ENCODE results near the gene SLC25A21. TPM values are rescaled to one million over a fixed set of nuclear protein-coding genes. Genes with fewer than 3 reads are reported as not detected.

SLC25A21 gene
- total and polyA plus RNA-seq, 2 of the 13 experiments (the other 11 are each of a cell fraction or from before 2014, with no cell fraction given) = 1.9 to 2.9 TPM

- no peaks in the 10 kb centered on the region for H3K27me3 ChIP-seq (ENCODE audit: control insufficient read depth in 1 of 2, insufficient read depth in 2 of 2, low read length in 2 of 2)
- ChIA-PET POLR2A (interaction anchor here (0.6 kb wide), 1 partner anchor 10 kb away, joined by 3 read pairs; no protein-coding TSS in a partner anchor), CTCF (ENCODE audit: low intra/inter-chr PET ratio, low total read pairs) (no interaction called here)
- TF ChIP-seq ZNF709 (CRISPR knock-in tag; IDR thresholded peaks at IDR 0.05) (no peak), ZSCAN5A (CRISPR knock-in tag; IDR thresholded peaks at IDR 0.05; ENCODE audit: borderline replicate concordance) (no peak), ZFP62 (CRISPR knock-in tag; IDR thresholded peaks at IDR 0.05) (no peak), KMT2A (CRISPR knock-in tag; IDR thresholded peaks at IDR 0.05) (no peak), ZNF20 (CRISPR knock-in tag; IDR thresholded peaks at IDR 0.05) (no peak), MTF1 (CRISPR knock-in tag; IDR thresholded peaks at IDR 0.05) (no peak), ZNF781 (CRISPR knock-in tag; IDR thresholded peaks at IDR 0.05; ENCODE audit: borderline replicate concordance, not compliant biosample characterization) (no peak), RBAK (CRISPR knock-in tag; IDR thresholded peaks at IDR 0.05) (no peak), THYN1 (CRISPR knock-in tag; IDR thresholded peaks at IDR 0.05; ENCODE audit: borderline replicate concordance, low read depth) (no peak), ZNF143 (CRISPR knock-in tag; IDR thresholded peaks at IDR 0.05) (no peak), YEATS2 (CRISPR knock-in tag; IDR thresholded peaks at IDR 0.05; ENCODE audit: borderline replicate concordance) (no peak), EHMT2 (IDR thresholded peaks at IDR 0.05; ENCODE audit: borderline replicate concordance, low read depth, low read length) (no peak)
- TF ChIP-seq, protein P1, sequence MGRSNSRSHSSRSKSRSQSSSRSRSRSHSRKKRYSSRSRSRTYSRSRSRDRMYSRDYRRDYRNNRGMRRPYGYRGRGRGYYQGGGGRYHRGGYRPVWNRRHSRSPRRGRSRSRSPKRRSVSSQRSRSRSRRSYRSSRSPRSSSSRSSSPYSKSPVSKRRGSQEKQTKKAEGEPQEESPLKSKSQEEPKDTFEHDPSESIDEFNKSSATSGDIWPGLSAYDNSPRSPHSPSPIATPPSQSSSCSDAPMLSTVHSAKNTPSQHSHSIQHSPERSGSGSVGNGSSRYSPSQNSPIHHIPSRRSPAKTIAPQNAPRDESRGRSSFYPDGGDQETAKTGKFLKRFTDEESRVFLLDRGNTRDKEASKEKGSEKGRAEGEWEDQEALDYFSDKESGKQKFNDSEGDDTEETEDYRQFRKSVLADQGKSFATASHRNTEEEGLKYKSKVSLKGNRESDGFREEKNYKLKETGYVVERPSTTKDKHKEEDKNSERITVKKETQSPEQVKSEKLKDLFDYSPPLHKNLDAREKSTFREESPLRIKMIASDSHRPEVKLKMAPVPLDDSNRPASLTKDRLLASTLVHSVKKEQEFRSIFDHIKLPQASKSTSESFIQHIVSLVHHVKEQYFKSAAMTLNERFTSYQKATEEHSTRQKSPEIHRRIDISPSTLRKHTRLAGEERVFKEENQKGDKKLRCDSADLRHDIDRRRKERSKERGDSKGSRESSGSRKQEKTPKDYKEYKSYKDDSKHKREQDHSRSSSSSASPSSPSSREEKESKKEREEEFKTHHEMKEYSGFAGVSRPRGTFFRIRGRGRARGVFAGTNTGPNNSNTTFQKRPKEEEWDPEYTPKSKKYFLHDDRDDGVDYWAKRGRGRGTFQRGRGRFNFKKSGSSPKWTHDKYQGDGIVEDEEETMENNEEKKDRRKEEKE (IDR thresholded peaks at IDR 0.05) = no peak
- no peak overlapping the region for H3K4me2 ChIP-seq (ENCODE audit: low read depth, low read length)
- H4K20me1 ChIP-seq (ENCODE audit: insufficient read depth, low read length) = no peaks in the 10 kb centered on the region
- no peaks in the 10 kb centered on the region for H3K4me1 ChIP-seq (ENCODE audit: insufficient read depth, low read length)
- no peak overlapping the region for H3K9ac ChIP-seq (ENCODE audit: insufficient read depth, low read depth, low read length)
- H3K9me3 ChIP-seq (ENCODE audit: low read length) = 0 out of 2 replicates have a peak, but pooled peaks cover 6% of the 10 kb centered on the region
- DNase-seq (ENCODE audit: low spot score) = no peak
- in situ Hi-C loops (cut with HindIII; ENCODE audit: extremely low pct_ligation_motif_present, low pct_unique_long_range_greater_than_20kb) = no loop called here
- H3K27ac ChIP-seq (ENCODE audit: extremely low read length, insufficient read depth, low read length) = no peak overlapping the region
- intact Hi-C loops (cut with micrococcal nuclease; ENCODE audit: unreplicated experiment) = no loop called here
- FAIRE-seq = no peak
- ATAC-seq = no peak
- H3K79me2 ChIP-seq (ENCODE audit: insufficient read depth, low read length) = no peaks in the 10 kb centered on the region
- no peak overlapping the region for H2AFZ ChIP-seq (ENCODE audit: low read length)
- no TSS peak for BruUV-seq (replicated peaks)
- WGBS (ENCODE audit: low lambda C conversion rate) = 4% methylated on average over 3 of the region's 3 CpGs
- H3K4me3 ChIP-seq (replicated peaks in 1 of 3; ENCODE audit: insufficient read depth in 1 of 3, low read depth in 2 of 3, low read length in 3 of 3) = no peak overlapping the region
- H3K36me3 ChIP-seq (replicated peaks in 1 of 2; ENCODE audit: control insufficient read depth in 1 of 2, insufficient read depth in 2 of 2, low read length in 2 of 2) = no peaks in the 10 kb centered on the region
Observed at GRCh38 chr14:36633580-36633979, 538.8 kb downstream of the SLC25A21 start.

Small RNA genes within 50 kb of the gene (microRNA-seq; reads per million reads assigned to microRNA genes)
- not detected for gene MIR4503

Small RNA genes within 50 kb of the gene (small RNA-seq; reads per million reads assigned to genes)
- gene MIR4503 (ENCODE audit: insufficient read depth in 2 of 3, insufficient read length in 3 of 3, low read depth in 2 of 3, low replicate concordance in 1 of 3) = 0 to 0.33 (median 0) reads per million in 3 experiments
- 0 reads per million in 3 experiments for gene RNU6-273P (ENCODE audit: insufficient read depth in 2 of 3, insufficient read length in 3 of 3, low read depth in 2 of 3, low replicate concordance in 1 of 3)

Other genes with a start within 250 kb of the SLC25A21 start
- 34.2 and 35.2 TPM in 2 replicates for gene MIPOL1, start 25.3 kb upstream of the SLC25A21 start, total RNA-seq (2016; rRNA removed; fragmentation: Illumina TruSeq; extraction: Trizol)
- 6.9 and 8.6 TPM in 2 replicates for gene MIPOL1, start 25.3 kb upstream of the SLC25A21 start, polyA plus RNA-seq (2011; rRNA removed)